HCT116 (cell line): ENCODE data around the gene MCOLN1.

Source experiments
- EZH2phosphoT487 ChIP-seq: fragments of 200-600 bp; IDR thresholded peaks from 2 replicates; pipeline ENCODE4 v1.6.1; 2018; ENCODE audit warnings: antibody characterized with exemption, borderline replicate concordance
- SP1 ChIP-seq: IDR thresholded peaks from 2 replicates; pipeline ENCODE4 v1.6.1; 2012; ENCODE audit warnings: low read depth
- TF ChIP-seq, protein P1 (sequence below), 3 experiments: fragments of 200-600 bp in 1 of 3; sonication (generic) in 1 of 3; IDR thresholded peaks in 2 of 3; conservative IDR thresholded peaks in 1 of 3; 2 replicates each; pipeline ENCODE4 v1.5.1; 2012 to 2017; ENCODE audit warnings: low read depth in 2 of 3, low read length in 2 of 3, antibody characterized with exemption in 1 of 3, borderline replicate concordance in 1 of 3, control low read depth in 1 of 3, mild to moderate bottlenecking in 1 of 3, mixed read lengths in 1 of 3, mixed run types in 1 of 3, moderate library complexity in 1 of 3; ENCODE audit not compliant: insufficient read depth in 1 of 3

DNA sequence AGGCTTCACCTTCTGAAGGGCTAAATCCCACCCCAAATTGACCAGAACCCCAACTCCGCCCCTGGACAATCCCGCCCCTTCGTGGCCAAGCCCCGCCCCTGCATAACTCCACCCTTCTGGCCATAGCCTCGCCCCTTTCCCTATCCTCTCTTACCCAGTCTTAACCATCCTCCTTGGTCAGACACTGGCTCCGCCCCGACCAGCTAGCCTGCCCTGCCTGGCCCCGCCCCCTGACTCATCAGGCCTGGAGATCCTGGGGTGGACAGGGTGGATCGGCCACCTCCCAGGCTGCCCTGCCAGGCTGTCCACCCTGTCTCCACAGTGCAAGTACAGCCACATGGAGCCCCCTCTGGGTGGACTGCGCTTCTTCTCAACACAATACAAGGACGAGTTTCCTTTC lies 14.5 kb upstream of the MCOLN1 start:
- peak; percentile 67 for TF ChIP-seq SP1
- TF ChIP-seq, protein P1, sequence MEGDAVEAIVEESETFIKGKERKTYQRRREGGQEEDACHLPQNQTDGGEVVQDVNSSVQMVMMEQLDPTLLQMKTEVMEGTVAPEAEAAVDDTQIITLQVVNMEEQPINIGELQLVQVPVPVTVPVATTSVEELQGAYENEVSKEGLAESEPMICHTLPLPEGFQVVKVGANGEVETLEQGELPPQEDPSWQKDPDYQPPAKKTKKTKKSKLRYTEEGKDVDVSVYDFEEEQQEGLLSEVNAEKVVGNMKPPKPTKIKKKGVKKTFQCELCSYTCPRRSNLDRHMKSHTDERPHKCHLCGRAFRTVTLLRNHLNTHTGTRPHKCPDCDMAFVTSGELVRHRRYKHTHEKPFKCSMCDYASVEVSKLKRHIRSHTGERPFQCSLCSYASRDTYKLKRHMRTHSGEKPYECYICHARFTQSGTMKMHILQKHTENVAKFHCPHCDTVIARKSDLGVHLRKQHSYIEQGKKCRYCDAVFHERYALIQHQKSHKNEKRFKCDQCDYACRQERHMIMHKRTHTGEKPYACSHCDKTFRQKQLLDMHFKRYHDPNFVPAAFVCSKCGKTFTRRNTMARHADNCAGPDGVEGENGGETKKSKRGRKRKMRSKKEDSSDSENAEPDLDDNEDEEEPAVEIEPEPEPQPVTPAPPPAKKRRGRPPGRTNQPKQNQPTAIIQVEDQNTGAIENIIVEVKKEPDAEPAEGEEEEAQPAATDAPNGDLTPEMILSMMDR (IDR thresholded peaks at IDR 0.05 in 2 of 3, conservative IDR thresholded peaks at IDR 0.05 in 1 of 3; ENCODE audit: borderline replicate concordance in 1 of 3, insufficient read depth in 1 of 3, low read depth in 2 of 3, low read length in 2 of 3), result no peak
- no peak for TF ChIP-seq EZH2phosphoT487
